T-helper 2 cell (primary cell): ENCODE results near the gene A2ML1.
"Not testable (repeated sequence)": the region's sequence is repeated elsewhere in the genome, so short reads cannot be mapped to it uniquely, and the experiment has no call there.

ENCODE experiments used
- DNase-seq, 5 experiments: peaks; one replicate each; pipeline versions ENCODE4 v3.0.0 to v3.0.0-alpha.2; 2012 to 2022

Gene A2ML1

GRCh38 chr12:8859448-8859847 is 37.0 kb downstream of the A2ML1 start:
- not testable (repeated sequence) for DNase-seq

GRCh38 chr12:8860165-8860961 is 37.9 kb downstream of the A2ML1 start:
- DNase-seq, result peak in 3 of 5 experiments; percentile 6 to 26 (median 10)

GRCh38 chr12:8866429-8866828 is 44.0 kb downstream of the A2ML1 start:
- no peak for DNase-seq

- DNase-seq, result peak in 1 of 5 experiments; percentile 48
These were observed 44.6 kb downstream of the A2ML1 start for GRCh38 chr12:8867009-8867408.

- no peak for DNase-seq
These were observed 45.4 kb downstream of the A2ML1 start for GRCh38 chr12:8867786-8868185.

DNA sequence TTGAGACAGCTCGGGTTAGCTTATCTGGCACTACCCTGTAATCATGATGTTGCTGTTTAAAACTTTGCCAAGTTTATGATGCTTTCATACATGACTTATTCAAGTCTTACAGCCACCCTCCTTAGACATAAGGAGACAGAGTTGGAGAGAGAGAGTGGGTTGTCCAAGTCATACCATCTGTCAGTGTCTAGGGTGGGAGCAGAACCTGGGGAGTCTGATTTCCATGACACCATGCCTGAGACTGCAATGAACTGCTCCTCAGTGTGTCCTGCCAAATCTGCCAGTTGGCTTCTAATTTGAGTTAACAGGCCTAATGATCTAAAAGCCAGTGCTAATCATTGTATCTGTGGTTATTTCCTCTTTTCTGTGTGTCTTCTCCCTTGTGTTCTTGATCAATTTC is 48.2 kb downstream of the A2ML1 start:
- no peak for DNase-seq

- DNase-seq, result no peak
These were observed 48.6 kb downstream of the A2ML1 start for GRCh38 chr12:8871068-8871467.

DNA sequence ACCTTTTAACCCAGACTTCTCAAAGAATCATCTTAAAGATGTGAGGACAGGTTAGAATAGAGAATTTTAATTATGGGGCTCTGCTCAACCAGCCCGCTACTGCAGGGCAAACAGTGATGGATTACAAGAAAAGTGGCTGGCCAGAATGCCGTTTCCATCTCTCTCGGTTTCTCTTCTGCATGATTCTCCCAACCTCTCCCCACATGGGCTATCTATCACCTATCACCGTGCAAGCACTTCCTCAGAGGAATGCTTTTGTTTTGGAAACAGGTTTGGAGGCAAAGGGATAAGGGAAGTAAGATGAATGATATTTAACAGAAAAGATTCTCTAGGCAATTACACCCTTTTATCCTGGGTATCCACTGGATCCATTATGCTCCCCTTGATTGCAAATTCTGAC is 54.5 kb downstream of the A2ML1 start:
- no peak for DNase-seq

- no peak for DNase-seq
These were observed 64.3 kb downstream of the A2ML1 start for GRCh38 chr12:8886502-8887284.

- no peak for DNase-seq
These were observed 64.9 kb downstream of the A2ML1 start for GRCh38 chr12:8887285-8887715.

GRCh38 chr12:8890313-8891085 is 68.1 kb downstream of the A2ML1 start:
- DNase-seq, result peak in 4 of 5 experiments; percentile 17 to 45 (median 42)

DNA sequence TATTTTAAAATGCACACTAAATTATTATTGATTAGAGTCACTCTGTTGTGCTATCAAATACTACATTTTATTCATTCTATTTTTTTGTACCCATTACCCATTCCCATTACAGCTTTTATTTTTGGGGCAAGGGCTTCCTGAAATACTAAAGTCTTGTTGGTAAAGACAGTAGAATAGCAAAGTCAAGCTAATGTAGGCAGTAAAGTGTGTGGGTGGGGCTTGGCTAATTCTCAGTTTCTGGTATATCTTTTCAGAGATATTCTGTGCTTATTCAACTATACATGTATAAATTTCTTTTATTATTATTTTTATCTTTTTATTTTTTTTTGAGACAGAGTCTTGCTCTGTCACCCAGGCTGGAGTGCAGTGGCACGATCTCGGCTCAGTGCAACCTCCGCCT is 69.6 kb downstream of the A2ML1 start:
- no peak for DNase-seq

DNA sequence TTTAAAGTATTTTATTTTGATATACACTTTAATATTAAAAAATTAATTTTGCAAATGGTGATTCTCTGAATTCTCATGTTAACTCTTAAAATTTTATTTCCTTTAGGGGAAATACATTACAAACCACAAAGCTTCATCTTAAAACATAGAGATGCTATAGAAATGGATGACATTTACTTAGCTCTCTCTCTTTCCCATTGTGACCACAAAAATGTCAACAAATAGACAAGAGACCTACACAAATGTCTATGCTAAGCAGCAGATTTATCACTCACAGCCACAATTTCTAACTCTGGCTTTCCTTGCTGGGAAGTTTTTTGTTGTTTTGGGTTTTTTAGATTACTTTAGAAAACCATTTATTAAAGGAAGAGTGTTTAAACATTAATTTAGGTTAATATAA is 72.0 kb downstream of the A2ML1 start:
- DNase-seq, result no peak

DNA sequence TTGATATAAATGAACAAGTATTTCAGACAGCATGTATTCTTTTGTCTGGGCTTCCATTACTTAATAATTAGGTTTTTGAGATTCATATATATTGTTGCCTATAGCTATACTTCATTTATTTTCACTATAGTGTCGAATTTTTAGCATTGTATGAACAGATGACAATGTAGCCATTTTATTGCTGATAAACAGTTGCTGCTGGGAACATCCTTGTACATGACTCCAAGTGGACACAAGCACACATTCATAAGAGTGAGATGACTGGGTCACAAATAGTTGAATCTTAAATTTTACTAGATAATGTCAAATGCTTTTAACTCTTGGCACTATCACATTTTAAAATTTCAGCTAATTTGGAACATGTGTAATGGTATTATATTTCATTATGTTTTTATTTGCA is 72.6 kb downstream of the A2ML1 start:
- no peak for DNase-seq

DNA sequence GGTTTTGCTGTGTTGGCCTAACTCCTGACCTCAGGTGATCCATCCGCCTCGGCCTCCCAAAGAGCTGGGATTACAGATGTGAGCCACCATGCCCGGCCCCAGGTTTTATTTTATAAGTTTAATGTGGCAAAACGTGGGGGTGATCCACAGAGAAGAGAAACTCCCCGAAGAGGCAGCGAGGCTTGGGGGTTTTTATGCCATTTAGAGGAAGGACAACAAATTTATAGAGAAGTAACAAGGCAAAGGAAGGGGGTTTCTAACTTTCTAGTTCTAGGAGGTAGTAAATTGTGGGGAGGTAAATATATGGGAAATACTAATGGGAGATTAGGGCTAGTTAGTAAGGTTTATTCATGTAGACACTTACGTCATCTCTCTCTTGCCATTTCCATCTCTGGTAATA is 74.7 kb downstream of the A2ML1 start:
- no peak for DNase-seq

GRCh38 chr12:8899830-8900229 is 77.4 kb downstream of the A2ML1 start:
- no peak for DNase-seq

- DNase-seq, result not testable (repeated sequence)
These were observed 80.3 kb downstream of the A2ML1 start for GRCh38 chr12:8902703-8903102.

DNA sequence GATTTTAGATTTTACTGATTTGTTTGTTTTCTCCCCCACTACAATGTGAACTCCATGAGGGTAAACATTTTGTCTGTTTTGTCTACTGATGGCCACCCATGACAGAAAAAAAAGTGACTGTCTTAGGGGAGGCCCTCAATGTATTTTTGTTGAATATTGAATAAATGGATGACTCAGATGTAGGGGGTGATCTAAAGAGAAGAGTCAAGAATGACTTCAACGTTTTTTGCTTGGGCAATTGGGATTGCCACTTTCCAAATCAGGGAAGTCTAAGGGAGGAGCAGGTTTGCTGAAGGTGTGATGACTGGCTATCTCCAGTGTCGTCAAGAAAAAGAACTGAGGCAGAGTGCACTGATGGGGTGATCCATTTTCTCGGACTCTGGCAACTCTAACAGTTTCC is 81.2 kb downstream of the A2ML1 start:
- DNase-seq, result no peak

GRCh38 chr12:8904665-8905064 is 82.2 kb downstream of the A2ML1 start:
- DNase-seq, result no peak

DNA sequence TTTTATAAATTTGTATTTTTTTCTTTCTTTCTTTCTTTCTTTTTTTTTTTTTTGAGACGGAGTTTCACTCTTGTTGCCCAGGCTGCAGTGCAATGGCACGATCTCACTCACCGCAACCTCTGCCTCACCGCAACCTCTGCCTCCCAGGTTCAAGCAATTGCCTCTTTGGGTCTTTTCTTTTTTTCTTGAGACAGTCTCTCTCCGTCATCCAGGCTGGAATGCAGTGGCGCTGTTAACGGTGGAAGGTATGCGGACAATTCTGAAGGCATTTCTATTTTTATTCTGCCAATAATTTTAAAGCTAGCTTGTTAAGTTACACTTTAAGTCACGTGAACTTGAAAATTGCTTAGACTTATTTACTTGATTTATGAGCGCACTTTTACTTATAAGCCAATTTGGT is 83.1 kb downstream of the A2ML1 start:
- DNase-seq, result no peak

GRCh38 chr12:8906266-8907180 is 84.1 kb downstream of the A2ML1 start:
- no peak for DNase-seq

DNA sequence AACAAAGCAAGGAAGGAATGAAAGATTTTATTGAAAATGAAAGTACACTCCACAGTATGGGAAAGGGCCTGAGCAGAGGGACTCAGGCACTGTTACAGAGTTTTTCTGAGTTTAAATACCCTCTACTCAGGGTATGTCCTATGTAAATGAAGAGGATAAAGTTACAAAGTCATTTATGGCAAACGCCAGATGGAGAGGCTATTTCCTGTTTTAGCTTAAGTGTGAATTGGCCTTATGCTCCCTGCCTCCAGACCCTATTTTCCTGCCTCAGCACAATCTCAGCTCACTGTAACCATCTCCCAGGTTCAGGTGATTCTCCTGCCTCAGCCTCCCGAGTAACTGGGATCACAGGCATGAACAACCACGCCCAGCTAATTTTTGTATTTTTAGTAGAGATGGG is 85.1 kb downstream of the A2ML1 start:
- DNase-seq, result no peak
